Stimulated activated CD8-positive, alpha-beta memory T cell treated with anti-CD3 and anti-CD28 coated beads, Interleukin-7, amount 100 ng/mL, for 24 hours (primary cell): Measurements from ENCODE around the gene XPNPEP3.
A peak's percentile ranks its signal among the peaks of the same experiment; 100 is the strongest.

Experiments used
- DNase-seq: peaks from one replicate; pipeline ENCODE4 v3.0.0-alpha.2; 2020; ENCODE audit warnings: low read depth

XPNPEP3 gene

DNA sequence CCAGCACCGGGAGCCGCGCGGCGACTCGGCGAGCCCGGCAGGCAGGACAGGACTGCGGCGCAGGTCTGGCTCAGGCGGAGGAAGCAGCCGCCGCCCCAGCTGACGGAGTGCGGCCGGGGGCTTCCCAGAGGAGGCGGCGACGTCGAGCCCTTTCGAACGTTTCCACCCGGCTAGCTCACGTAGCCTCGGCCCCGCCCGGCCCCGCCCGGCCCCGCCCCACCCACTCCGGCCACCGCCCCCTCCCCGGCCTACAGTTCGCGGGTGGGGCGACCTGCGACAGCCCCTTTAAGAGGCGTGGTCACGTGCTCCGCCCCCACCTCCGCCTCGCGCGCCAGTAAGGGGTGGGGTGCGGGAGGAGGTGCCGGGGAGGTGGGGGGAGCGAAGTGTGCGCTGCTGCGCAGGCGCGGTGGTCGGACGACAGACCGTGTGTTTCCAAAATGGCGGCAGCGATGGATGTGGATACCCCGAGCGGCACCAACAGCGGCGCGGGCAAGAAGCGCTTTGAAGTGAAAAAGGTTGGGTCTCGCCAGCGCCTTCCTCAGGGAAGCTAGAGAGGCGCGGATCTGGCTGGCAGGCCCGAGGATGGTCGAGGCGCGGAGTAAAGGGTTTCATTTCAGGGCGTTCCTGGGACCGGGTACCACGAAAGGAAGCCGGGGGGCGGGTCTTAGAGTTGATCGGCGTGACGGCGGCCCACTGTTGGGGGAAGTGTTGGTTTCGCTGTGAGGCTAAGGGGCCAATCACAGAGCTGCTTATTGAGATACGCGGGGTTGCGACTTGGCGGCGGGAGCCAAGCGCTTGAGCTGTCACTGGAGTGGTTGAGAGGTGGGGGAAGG, 94.2 kb downstream of the XPNPEP3 start, which contains the start of gene RBX1:
RBX1 (plus strand) TSS at position 417 of the 833 bp plus-strand sequence; CDS start at position 438, 21 bp downstream.
- DNase-seq: peak; percentile 95

DNA sequence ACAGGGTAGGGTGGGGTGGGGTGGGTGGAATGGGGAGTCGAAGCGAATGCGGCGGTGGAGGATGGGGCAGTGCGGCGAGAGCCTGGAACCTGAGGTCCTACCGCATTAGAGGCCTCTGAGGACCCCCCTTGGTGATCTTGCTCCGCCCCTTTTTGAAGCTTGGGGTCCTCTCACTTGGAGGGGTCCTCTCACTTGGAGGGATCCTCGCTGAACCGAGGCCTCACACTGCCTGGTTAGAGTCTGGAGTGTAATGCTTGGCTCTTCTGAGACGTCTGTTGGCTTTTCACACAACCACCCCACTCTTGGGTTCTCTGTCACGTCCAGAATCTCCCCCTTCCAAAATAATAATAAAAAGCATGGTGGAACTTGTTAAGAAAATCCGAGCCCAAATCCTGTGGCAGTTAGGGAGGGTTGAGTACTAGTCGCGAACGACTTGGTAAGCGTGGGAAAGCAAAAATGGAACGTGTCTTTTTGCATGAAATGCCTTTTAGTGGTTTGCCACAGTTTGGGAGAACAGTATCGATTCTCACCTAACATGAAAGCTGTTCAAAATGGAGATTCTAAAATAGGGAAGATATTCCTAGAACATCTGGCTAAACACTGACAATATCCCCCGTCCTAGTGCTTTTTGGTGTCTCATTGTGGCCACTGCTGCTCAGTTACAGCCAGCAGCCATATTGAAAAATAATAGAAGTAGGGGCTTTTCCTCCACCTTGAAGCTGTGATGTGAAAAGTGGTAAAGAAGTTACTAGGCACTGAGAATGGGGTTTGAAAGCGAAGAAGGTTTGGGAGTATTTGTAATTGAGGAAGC, 95.1 kb downstream of the XPNPEP3 start:
- DNase-seq: no peak

DNA sequence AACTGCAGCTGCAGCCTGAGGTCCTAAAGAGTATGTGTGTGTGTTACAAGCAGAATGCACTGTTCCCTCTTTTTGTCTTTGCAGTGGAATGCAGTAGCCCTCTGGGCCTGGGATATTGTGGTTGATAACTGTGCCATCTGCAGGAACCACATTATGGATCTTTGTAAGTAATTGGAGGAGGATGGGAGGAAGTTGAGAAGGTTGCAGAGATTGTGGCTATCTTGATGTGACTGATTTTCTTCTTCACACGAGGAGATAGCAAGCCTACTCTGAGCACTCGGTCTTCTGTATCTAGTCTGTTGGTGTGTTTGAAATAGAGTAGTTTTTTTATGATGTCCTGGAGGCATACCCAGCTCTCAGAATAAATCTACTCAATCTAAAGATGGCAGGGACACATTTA, 96.5 kb downstream of the XPNPEP3 start:
- no peak for DNase-seq

DNA sequence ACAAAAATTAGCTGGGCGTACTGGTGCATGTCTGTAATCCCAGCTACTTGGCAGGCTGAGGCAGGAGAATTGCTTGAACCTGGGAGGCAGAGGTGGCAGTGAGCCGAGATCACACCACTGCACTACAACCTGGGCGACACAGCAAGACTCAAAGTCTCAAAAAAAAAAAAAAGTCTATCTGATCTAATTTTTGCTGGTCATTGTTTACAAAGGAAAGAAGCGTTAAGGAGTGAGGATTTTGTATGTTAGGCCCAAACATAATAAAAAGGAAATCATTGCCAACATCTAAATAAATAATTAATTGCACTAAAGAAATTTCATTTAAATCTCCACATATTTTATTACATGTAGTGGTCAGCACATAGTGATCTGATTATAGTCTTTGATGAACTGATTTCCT, 97.2 kb downstream of the XPNPEP3 start:
- no peak for DNase-seq

DNA sequence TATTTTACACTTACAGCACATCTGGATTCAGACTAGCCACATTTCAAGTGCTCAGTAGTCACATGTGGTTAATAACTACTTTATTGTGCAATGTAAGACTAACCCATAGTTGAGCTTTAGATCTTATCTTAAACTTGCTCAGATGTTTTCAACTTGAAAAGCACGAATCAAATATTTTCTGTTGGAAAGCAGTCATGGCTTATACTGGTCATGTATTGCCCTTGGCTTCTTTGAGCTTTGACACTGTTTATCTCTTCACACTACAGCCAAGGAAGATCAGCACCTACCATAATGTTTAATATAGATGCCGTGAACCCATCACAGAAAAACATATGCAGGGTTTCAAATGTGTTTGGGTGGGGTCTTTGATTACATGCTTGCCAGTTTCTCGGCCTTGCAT, 98.6 kb downstream of the XPNPEP3 start:
- DNase-seq: no peak

DNA sequence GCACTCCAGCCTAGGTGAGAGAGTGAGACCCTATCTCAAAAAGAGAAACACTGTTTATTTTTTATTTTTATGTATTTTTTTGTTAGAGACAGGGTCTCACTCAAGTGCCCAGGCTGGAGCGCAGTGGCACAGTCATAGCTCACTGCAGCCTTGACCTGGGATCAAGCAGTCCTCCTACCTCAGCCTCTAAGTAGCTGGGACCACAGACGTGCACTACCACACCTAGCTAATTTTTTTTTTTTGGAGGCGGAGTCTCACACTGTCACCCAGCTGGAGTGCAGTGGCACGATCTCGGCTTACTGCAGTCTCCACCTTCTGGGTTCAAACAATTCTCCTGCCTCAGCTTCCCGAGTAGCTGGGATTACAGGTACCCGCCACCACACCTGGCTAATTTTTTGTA, 100.7 kb downstream of the XPNPEP3 start:
- no peak for DNase-seq

DNA sequence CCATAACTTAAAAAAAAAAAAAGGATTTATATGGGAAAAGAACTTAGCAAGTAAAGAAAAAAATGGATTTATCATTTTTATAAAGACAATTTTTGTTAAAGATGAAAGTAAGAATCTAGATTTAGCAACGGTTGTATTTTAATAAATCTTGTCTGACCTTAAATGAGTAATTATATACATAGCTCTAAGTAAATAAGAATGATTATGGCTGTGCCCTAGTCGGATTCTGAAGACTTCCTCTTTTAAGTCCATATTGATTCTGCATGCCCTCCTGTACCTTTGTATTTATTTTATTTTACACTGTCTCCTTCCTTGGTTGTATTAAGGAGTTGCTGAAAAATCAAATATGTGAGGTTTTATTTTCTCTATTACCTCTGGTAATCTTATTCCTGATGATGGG, 101.4 kb downstream of the XPNPEP3 start:
- DNase-seq: no peak

DNA sequence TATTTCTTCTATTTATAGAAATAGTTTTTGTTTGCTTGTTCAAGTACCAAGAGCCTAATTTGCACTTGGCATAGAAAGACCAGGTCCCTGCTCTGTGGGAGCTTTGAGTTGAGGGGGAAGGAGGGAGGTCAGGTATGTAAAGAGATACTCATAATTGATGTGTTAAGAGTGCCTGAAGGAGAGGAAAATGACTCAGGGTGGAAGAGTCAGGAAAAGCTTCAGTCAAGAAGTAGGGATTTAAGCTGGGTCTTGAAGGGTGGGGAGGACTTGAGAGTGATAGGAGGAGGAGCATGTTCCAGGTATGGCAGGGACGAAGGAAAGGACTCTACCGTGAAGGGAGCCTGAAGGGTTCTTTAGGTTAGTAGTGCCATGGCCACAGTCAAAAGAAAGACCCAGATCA, 103.2 kb downstream of the XPNPEP3 start:
- DNase-seq: no peak

DNA sequence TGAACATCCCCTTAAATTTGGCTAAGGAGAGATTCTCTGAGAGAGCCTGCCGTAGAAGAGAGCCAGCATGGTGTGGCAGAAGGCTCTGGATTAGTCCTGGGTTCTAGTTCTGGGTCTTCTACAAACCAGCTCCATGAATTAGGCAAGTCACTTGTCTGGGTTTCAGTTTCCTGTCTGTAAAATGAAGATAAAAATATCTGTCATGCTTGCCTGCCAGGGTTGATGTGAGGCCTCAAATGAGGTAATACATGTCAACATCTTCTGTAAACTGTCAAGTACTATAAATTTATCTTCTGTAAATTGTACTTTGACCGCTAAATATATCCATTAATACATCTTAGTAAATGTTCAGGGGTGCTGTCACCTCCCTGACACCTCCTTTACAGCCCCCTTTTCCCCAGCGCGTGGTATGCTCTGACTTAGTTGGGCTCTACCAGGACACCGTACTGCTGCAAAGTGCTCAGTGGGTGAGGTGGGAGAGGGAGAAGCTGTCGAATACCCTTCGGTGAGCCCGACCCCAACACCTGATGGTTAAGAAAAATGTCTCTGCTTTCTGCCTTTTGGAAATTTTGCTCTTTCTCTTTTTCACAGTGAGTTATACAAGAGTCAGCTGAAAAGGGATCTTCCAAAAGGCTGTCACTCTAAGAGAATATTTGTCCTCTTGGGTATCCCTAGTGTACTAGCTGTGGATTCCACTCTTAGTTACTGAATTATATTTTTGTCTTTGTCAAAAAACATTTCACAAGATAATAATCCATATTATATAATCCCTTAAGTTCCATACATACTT, 109.2 kb downstream of the XPNPEP3 start:
- DNase-seq: no peak

DNA sequence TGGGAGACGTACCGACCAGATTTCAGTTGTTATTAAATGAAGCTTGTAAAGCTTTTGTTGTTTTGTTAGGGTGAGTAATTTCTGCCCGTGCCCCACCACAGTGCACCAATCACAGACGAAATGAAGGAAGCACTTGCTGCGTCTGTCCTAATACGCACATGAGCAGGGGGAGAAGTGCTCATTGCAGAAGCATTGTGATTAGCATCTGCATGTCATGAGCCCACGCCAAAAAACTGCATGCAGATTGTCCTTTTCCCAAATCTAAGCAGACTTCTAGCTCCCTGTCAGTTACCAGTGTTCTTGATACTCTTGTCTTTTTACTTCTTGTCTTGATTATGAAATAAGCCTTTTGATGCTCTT, 109.8 kb downstream of the XPNPEP3 start:
- DNase-seq: no peak

DNA sequence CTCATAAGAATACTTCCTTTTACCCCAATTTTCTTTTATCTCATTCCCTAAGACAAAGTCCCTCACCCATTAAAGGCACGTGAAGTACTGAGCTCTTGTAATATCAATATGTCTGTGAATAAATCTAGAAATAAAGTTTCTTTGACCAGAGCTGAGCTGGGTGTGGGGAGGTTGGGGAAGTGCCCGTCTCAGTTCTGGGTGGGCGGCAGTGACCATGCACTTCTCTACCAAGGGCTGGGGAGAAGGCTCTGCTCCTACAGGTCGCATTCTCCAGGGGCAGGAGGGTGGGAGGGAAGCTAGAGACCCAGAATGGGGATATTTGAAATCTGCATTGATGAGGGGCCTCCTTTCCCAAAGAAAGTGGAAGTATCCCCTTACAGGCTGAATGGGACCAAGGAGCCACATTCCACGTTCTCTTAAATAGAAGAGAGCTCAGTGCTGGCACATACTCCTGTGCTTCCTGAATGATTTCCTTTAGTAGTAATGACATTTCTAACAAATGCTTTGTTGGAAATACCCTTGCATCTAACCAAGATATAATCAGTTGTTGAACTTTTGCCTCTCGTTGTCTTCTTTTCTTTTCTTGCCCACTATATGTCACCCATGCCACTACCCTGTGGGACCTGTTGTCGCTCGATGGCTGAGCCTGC, 110.3 kb downstream of the XPNPEP3 start:
- DNase-seq: no peak

DNA sequence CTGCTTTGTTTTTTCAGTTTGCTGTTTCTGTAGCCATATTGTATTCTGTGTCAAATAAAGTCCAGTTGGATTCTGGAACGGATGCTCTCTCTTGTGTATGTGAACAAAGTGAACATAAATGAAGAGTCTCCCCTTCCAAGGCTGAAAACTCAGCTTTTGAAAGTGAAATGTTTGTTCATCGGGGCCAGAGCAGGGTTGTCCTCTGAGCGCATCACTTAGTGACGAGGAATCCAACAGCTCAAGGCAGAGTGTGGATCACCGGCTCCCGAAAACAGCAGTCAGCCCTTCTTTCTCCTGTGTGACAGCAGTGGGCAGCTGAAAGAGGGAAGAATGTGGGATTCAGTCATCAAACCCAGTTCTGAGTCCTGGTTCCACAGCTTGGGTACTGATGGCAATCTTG, 115.6 kb downstream of the XPNPEP3 start:
- DNase-seq: no peak

DNA sequence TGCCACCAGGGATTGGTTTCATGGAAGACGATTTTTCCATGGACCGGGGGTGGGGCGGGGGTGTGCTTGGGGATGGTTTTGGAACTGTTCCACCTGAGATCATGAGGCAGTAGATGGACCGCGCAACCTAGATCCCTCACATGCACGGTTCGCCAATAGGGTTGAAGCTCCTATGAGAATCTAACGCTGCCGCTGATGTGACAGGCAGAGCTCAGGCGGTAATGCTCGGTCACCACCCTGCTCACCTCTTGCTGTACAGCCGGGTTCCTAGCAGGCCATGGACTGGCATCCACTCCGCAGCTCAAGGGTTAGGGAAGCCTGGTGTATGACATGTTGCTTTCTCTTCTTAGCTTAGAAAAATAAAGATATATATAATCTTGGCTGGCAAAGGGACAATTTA, 116.2 kb downstream of the XPNPEP3 start:
- no peak for DNase-seq

DNA sequence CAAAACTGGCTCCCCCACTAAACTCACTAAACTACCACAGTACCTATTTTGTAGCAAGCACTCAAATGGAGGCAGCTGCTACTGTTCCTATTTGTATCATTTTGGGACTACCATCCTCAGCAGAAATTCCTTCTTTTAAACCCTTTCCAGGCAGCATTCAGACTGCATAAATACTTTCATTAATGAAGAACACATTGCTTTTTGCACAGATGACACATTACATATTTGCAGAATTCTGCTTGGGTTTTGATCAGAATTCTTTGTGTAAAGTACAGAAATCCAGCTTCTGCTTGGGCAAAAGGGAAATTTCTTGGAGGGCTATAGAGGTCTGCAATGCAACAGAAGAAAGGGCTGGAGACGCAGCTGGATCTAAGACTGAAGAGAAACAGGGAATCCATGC, 118.4 kb downstream of the XPNPEP3 start:
- no peak for DNase-seq

DNA sequence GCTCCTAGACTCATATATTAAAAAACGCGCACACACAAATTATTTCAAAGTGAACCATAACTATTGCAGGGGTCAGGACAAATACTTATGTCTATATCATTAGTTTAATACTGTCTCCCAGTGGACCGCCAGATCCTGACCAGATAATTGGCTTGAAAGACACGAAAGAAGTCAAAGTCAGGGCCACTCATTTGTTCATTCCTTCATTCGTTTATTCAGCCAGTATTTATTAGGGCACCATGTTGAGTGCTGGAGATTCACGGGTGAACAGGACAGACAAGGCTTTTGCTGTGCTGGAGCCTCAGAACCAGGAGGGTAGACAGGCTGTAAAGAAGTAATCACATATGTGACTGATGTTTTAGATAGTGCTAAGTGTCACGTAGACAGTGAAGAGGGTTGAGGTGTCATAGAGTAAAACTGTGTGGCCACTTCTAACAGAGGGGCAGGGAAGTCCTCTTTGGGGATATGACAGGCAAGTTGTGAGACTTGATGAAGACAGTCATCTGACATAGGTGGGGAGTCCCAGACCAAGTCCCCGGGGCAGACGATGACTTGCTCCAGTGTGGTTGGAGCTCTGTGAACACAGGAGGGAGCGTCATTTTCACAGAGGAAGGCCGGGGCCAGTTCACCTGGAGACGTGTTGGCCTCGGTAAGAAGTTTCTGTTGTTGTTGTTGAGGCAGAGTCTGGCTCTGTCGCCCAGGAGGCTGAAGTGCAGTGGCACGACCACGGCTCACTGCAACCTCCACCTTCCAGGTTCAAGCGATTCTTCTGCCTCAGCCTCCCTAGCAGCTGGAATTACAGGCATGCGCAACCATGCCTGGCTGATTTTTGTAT, 120.1 kb downstream of the XPNPEP3 start:
- DNase-seq: no peak

DNA sequence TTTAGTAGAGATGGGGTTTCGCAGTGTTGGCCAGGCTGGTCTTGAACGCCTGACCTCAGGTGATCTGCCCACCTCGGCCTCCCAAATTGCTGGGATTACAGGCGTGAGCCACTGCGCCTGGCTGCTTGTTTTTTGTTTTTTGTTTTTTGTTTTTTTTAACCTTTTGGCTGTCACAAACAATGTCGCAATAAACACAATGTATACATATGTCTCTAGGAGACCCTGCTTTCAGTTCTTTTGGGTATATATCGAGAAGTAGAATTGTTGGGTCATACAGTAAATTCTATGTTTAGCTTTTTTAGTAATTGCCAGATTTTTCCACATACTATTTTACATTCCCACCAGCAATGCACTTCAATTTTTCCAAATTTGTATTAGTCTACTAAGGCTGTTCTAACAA, 122.2 kb downstream of the XPNPEP3 start:
- no peak for DNase-seq

DNA sequence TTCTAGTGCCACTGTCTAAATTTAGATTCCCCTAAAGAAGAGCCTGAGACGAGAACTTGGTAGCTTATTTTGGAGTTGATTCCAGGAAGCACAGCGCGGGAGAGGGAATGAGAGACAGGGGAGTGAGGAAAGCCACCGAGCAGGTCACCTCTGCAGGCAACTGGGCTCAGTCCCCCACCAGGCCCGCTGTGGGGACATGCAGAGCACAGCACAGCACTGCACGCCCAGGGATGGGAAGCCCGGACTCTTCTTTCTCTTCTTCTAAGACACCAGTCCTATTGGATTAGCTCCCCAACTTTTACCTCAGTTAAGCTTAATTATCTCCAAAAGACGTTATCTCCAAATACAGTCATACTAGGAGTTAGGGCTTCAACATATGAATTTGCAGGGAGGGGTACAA, 122.9 kb downstream of the XPNPEP3 start:
- DNase-seq: no peak
